ENCODE measurements around the gene POLR2L. TPM values are rescaled to one million over a fixed set of nuclear protein-coding genes. Genes with fewer than 3 reads are reported as not detected.

POLR2L gene
- total and polyA plus RNA-seq, 7 donors: 34.9 to 198 (median 75.3) TPM

DNA sequence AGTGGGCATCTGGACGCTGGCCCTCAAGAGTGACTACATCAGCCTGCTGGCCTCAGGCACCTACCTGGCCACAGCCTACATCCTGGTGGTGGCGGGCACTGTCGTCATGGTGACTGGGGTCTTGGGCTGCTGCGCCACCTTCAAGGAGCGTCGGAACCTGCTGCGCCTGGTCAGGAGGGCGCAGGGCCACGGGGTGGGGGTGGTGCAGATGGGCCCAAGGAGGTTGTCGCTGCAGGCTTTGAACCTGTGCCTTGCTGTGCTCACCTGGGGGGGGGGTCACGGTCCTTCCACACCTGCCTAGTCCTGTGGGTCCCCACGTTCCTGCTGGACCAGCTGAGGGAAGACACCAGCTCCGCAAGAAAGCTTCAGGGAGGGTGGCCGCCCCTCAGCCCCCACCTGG lies 6.1 kb downstream of the POLR2L start:
- peaks cover 0 to 83% (median 59%) of the 10 kb centered on the region in 4 donors for H3K4me1 ChIP-seq
- no peak for DNase-seq
- H3K27ac ChIP-seq: peak overlapping the region; percentile 56 to 89 (median 82)
- WGBS, 2 donors: 89 to 93% methylated on average over 14 of the region's 14 CpGs
- TF ChIP-seq, protein P1, sequence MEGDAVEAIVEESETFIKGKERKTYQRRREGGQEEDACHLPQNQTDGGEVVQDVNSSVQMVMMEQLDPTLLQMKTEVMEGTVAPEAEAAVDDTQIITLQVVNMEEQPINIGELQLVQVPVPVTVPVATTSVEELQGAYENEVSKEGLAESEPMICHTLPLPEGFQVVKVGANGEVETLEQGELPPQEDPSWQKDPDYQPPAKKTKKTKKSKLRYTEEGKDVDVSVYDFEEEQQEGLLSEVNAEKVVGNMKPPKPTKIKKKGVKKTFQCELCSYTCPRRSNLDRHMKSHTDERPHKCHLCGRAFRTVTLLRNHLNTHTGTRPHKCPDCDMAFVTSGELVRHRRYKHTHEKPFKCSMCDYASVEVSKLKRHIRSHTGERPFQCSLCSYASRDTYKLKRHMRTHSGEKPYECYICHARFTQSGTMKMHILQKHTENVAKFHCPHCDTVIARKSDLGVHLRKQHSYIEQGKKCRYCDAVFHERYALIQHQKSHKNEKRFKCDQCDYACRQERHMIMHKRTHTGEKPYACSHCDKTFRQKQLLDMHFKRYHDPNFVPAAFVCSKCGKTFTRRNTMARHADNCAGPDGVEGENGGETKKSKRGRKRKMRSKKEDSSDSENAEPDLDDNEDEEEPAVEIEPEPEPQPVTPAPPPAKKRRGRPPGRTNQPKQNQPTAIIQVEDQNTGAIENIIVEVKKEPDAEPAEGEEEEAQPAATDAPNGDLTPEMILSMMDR (IDR thresholded peaks at IDR 0.05): no peak
- TF ChIP-seq POLR2A (IDR thresholded peaks at IDR 0.05): no peak
- no peak for TF ChIP-seq EP300 (IDR thresholded peaks at IDR 0.05)
- no peak for TF ChIP-seq POLR2AphosphoS5 (IDR thresholded peaks at IDR 0.05)
- H3K4me3 ChIP-seq: no peak overlapping the region
- intact Hi-C loops (cut with DNase I): no loop called here
- H3K27me3 ChIP-seq: peaks cover 2 to 12% (median 7%) of the 10 kb centered on the region in 3 donors
- peaks cover 18 to 52% (median 39%) of the 10 kb centered on the region in 4 donors for H3K36me3 ChIP-seq
- H3K9me3 ChIP-seq: no peaks in the 10 kb centered on the region

DNA sequence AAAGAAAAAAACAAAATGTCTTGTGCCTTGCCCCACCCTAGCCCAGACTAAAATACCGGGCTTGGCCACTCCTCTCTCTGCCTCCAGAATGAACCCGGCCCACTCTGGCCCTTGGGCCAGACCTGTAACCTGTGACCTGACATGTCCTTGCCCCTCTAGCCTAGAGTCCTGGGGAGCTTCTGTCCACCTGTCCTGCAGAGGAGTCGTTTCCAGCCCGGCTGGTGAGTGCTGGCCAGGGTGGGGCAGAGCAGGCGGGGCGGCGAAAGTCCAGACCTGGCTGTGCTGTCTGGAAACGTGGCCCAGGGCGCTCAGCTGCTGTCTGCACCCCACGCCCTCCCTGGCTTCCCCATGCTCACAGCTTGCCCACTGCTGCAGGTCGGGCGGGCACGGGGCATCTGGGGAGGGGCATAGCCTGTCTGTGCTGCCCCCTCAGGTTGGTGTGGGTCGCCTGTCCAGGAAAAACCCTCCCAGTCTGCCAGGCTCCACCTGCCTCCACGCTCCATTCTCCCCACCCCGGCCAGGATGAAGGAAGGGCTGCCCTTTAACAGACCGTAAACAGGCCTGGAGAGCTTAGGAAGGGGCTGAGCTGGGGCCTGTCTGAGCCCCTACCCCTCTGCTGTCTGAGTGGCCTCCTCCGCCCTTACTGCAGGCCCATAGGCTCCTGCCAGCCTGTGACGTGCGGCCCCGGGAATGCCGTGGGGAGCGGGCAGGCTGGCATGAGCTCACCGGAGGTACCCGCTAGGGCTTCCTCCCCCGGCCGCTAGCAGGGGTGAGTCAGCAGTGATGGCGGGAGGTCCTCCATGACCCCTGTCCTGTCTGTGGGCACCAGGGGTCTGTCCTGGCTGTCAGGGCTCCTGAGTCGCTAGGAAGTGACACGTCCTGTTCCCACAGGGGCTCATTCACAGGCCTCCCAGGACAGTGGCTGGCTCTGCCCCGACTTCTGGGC lies 7.7 kb downstream of the POLR2L start:
- H3K4me1 ChIP-seq: peaks cover 0 to 87% (median 61%) of the 10 kb centered on the region in 4 donors
- TF ChIP-seq POLR2A (IDR thresholded peaks at IDR 0.05) (peak in 1 of 2 donors; percentile 23), EP300 (IDR thresholded peaks at IDR 0.05) (peak in 2 of 4 donors; percentile 47 to 58), POLR2AphosphoS5 (IDR thresholded peaks at IDR 0.05) (peak; percentile 41 to 85 (median 71))
- TF ChIP-seq, protein P1 (IDR thresholded peaks at IDR 0.05): peak in 2 of 4 experiments; percentile 10 to 32

DNA sequence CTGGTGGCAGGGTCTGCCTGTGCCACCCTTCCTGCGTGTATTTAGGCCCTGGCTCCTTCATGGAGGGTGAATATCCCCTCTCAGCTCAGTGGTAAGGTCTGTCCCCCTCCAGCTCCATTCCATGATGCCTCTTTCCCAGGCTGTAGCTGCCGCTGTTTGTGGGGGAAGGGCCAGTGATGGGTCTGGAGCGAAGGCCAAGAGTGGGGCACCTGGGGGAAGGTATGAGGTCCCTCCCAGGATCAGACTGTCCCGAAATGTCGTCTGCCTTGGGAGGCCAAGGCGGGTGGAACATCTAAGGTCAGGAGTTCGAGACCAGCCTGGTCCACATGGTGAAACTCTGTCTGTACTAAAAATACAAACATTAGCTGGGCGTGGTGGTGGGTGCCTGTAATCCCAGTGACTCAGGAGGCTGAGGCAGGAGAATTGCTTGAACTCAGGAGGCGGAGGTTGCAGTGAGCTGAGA lies 8.4 kb downstream of the POLR2L start:
- H3K27ac ChIP-seq: peak overlapping the region; percentile 82 to 90 (median 86)
- TF ChIP-seq EP300 (IDR thresholded peaks at IDR 0.05) (no peak), POLR2AphosphoS5 (IDR thresholded peaks at IDR 0.05) (peak in 1 of 4 donors; percentile 42), POLR2A (IDR thresholded peaks at IDR 0.05) (no peak)
- TF ChIP-seq, protein P1 (IDR thresholded peaks at IDR 0.05): no peak
- peaks cover 22 to 36% (median 31%) of the 10 kb centered on the region in 3 donors for H3K27me3 ChIP-seq
- no peaks in the 10 kb centered on the region for H3K9me3 ChIP-seq
- no peak for DNase-seq
- peak overlapping the region; percentile 37 to 81 (median 68) for H3K4me3 ChIP-seq
- peaks cover 3 to 32% (median 29%) of the 10 kb centered on the region in 4 donors for H3K36me3 ChIP-seq
- H3K4me1 ChIP-seq: peaks cover 0 to 90% (median 67%) of the 10 kb centered on the region in 4 donors
- intact Hi-C loops (cut with DNase I): no loop called here
- WGBS, 2 donors: 16 to 50% methylated on average over 9 of the region's 9 CpGs

More for the DNA sequence above, 7.7 kb downstream of the POLR2L start:
- intact Hi-C loops (cut with DNase I): no loop called here
- 15 to 43% methylated on average over 31 of the region's 31 CpGs for WGBS, 2 donors
- peak overlapping the region in 3 of 4 donors; percentile 67 to 81 (median 70) for H3K4me3 ChIP-seq
- H3K27ac ChIP-seq: peak overlapping the region; percentile 82 to 90 (median 86)
- peak; percentile 94 for DNase-seq
- H3K36me3 ChIP-seq: peaks cover 11 to 40% (median 36%) of the 10 kb centered on the region in 4 donors
- H3K9me3 ChIP-seq: no peaks in the 10 kb centered on the region
- H3K27me3 ChIP-seq: peaks cover 17 to 28% (median 24%) of the 10 kb centered on the region in 3 donors

DNA sequence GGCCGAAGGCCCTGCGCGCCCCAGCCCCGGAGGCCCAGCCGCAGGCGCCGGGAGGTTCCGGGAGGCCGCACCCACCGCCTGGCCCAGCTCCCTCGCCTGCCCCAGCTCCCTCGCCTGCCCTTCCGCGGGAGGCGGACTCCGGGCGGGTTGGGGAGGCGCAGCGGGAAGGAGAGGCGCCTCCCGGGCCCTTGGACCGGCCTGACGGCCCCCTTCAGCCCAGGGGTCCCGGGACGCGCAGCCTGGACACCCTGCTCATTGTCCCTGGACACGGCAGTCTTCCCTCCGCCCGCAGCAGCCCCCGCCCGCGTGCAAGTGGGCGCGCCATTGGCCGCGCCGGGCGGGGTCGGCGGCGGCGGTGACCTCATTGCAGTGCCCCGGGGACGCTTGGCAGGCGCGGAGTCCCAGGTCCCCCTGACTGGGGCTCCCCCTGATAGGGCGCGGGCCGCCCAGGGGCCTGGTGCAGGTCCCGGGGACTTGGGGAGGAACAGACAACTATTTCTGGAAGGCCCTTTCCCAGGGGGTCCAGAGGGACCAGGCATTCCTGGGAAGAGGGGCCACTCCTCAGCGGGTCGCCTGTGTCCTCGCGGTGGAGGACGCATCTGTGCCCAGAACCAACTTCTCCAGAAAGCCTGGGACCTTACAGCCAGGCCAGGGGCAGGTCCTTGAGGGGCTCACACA lies 9.1 kb downstream of the POLR2L start:
- Histone ChIP-seq H3K4me3 (peak overlapping the region; percentile 37 to 81 (median 68)), H3K4me1 (peaks cover 0 to 90% (median 63%) of the 10 kb centered on the region in 4 donors), H3K36me3 (peaks cover 0 to 26% (median 22%) of the 10 kb centered on the region in 4 donors), H3K27me3 (peaks cover 23 to 42% (median 37%) of the 10 kb centered on the region in 3 donors), H3K27ac (peak overlapping the region; percentile 82 to 90 (median 86)), H3K9me3 (no peaks in the 10 kb centered on the region)
- TF ChIP-seq POLR2A (IDR thresholded peaks at IDR 0.05) (no peak), POLR2AphosphoS5 (IDR thresholded peaks at IDR 0.05) (peak in 3 of 4 donors; percentile 16 to 45 (median 41)), EP300 (IDR thresholded peaks at IDR 0.05) (no peak)
- TF ChIP-seq, protein P1 (IDR thresholded peaks at IDR 0.05): no peak
- intact Hi-C loops (cut with DNase I): no loop called here
- WGBS, 2 donors: 1% methylated on average over 55 of the region's 55 CpGs
- DNase-seq: no peak
